Measurements from ENCODE around the gene KLHL36. TPM values are rescaled to one million over a fixed set of nuclear protein-coding genes. Genes with fewer than 3 reads are reported as not detected.
"Not testable (repeated sequence)": the region's sequence is repeated elsewhere in the genome, so short reads cannot be mapped to it uniquely, and the experiment has no call there.

Gene KLHL36
- polyA plus RNA-seq, 1 of the 3 experiments (the other 2 are of a cell fraction): 39.8 TPM

GRCh38 chr16:84685210-84685609 is 36.9 kb downstream of the KLHL36 start:
- Histone ChIP-seq H3K27ac (ENCODE audit: low read depth in 2 of 2, low read length in 1 of 2) (no peak overlapping the region), H3K36me3 (replicated peaks in 1 of 2; ENCODE audit: control insufficient read depth in 1 of 2, insufficient read depth in 2 of 2, low read length in 1 of 2) (no peaks in the 10 kb centered on the region), H3K9me3 (no peaks in the 10 kb centered on the region), H3F3A (replicated peaks; ENCODE audit: insufficient read depth) (peaks cover 7% of the 10 kb centered on the region), H3K4me2 (no peak overlapping the region), H3K4me3 (ENCODE audit: low read depth in 2 of 2, low read length in 1 of 2) (no peak overlapping the region), H3K27me3 (ENCODE audit: insufficient read depth) (no peaks in the 10 kb centered on the region), H3K4me1 (ENCODE audit: control insufficient read depth in 1 of 2, insufficient read depth in 2 of 2, low read depth in 1 of 2, low read length in 1 of 2) (no peaks in the 10 kb centered on the region), H3K9me2 (no peaks in the 10 kb centered on the region), H3K9ac (no peak overlapping the region), H4K20me1 (ENCODE audit: insufficient read depth) (no peaks in the 10 kb centered on the region), H3K79me2 (ENCODE audit: insufficient read depth) (no peaks in the 10 kb centered on the region), H2AFZ (ENCODE audit: low read depth) (no peak overlapping the region)
- no peak for DNase-seq
- CTCF ChIA-PET: interaction anchor here (1.0 to 5.4 kb wide), 4 partner anchors 12 to 174 kb away, joined by 3 to 35 read pairs (median 13); no protein-coding TSS in a partner anchor
- POLR2A ChIA-PET: no interaction called here
- WGBS (ENCODE audit: low lambda C conversion rate): 85% methylated on average over 8 of the region's 8 CpGs
- TF ChIP-seq GATA2 (CRISPR knock-in tag; IDR thresholded peaks at IDR 0.05): no peak
- no peak for TF ChIP-seq CHD2 (IDR thresholded peaks at IDR 0.05; ENCODE audit: low read length, partially characterized antibody)
- no peak for TF ChIP-seq NRF1 (IDR thresholded peaks at IDR 0.05; ENCODE audit: low read depth, low read length)

- 83% methylated on average over 5 of the region's 6 CpGs for WGBS (ENCODE audit: low lambda C conversion rate)
- POLR2A ChIA-PET: no interaction called here
These were observed 38.5 kb downstream of the KLHL36 start for GRCh38 chr16:84686707-84687298.

DNA sequence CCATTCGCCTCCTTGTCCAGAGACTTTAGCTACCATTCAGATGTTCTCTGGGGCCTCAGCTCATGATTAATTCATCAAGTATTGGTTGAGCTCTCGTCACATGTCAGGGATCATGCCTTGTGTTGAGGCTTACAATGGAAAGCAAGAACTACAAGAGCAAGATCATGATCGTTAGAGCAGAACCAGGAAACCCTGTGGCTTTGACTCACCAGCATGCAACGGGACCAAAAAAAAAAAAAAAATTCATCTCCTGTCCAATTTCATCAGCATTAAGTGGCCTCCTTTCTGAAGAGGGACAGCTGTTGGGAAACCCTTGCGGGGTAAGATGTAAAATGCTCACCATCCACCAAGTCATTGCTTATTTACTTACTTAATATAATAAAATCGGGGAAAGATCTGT is 39.4 kb downstream of the KLHL36 start:
- H2AFZ ChIP-seq (ENCODE audit: low read depth): peak overlapping the region; percentile 61; the same call in 1 of the 2 replicates
- H3F3A ChIP-seq (replicated peaks; ENCODE audit: insufficient read depth): peaks cover 7% of the 10 kb centered on the region
- H3K79me2 ChIP-seq (ENCODE audit: insufficient read depth): no peaks in the 10 kb centered on the region
- no peak overlapping the region for H3K4me3 ChIP-seq (ENCODE audit: low read depth in 2 of 2, low read length in 1 of 2)
- ChIA-PET CTCF (interaction anchor here (0.8 to 5.4 kb wide), 4 partner anchors 15 to 65 kb away, joined by 3 to 35 read pairs (median 7); no protein-coding TSS in a partner anchor), POLR2A (no interaction called here)
- TF ChIP-seq, protein P1, sequence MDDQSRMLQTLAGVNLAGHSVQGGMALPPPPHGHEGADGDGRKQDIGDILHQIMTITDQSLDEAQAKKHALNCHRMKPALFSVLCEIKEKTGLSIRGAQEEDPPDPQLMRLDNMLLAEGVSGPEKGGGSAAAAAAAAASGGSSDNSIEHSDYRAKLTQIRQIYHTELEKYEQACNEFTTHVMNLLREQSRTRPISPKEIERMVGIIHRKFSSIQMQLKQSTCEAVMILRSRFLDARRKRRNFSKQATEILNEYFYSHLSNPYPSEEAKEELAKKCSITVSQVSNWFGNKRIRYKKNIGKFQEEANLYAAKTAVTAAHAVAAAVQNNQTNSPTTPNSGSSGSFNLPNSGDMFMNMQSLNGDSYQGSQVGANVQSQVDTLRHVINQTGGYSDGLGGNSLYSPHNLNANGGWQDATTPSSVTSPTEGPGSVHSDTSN (IDR thresholded peaks at IDR 0.05): peak; percentile 62
- TF ChIP-seq SMC3 (IDR thresholded peaks at IDR 0.05; ENCODE audit: low read depth, low read length): no peak
- H3K27me3 ChIP-seq (ENCODE audit: insufficient read depth): no peaks in the 10 kb centered on the region
- no peaks in the 10 kb centered on the region; a peak in 1 of 4 replicates for H3K4me1 ChIP-seq (ENCODE audit: control insufficient read depth in 1 of 2, insufficient read depth in 2 of 2, low read depth in 1 of 2, low read length in 1 of 2)
- no peak overlapping the region for H3K9ac ChIP-seq
- H3K9me2 ChIP-seq: no peaks in the 10 kb centered on the region
- DNase-seq: no peak
- peak overlapping the region in 1 of 2 experiments; percentile 50; a peak in 2 of 4 replicates for H3K27ac ChIP-seq (ENCODE audit: low read depth in 2 of 2, low read length in 1 of 2)
- WGBS (ENCODE audit: low lambda C conversion rate): 65% methylated on average over 6 of the region's 6 CpGs
- H3K9me3 ChIP-seq: no peaks in the 10 kb centered on the region
- H4K20me1 ChIP-seq (ENCODE audit: insufficient read depth): no peaks in the 10 kb centered on the region
- H3K36me3 ChIP-seq (replicated peaks in 1 of 2; ENCODE audit: control insufficient read depth in 1 of 2, insufficient read depth in 2 of 2, low read length in 1 of 2): no peaks in the 10 kb centered on the region
- no peak overlapping the region for H3K4me2 ChIP-seq

More at GRCh38 chr16:84686707-84687298, 38.5 kb downstream of the KLHL36 start:
- Histone ChIP-seq H3K9me3 (no peaks in the 10 kb centered on the region), H3K79me2 (ENCODE audit: insufficient read depth) (no peaks in the 10 kb centered on the region), H2AFZ (ENCODE audit: low read depth) (no peak overlapping the region), H3K36me3 (replicated peaks in 1 of 2; ENCODE audit: control insufficient read depth in 1 of 2, insufficient read depth in 2 of 2, low read length in 1 of 2) (no peaks in the 10 kb centered on the region), H3K4me1 (ENCODE audit: control insufficient read depth in 1 of 2, insufficient read depth in 2 of 2, low read depth in 1 of 2, low read length in 1 of 2) (no peaks in the 10 kb centered on the region; a peak in 1 of 4 replicates), H3K27ac (ENCODE audit: low read depth in 2 of 2, low read length in 1 of 2) (no peak overlapping the region), H4K20me1 (ENCODE audit: insufficient read depth) (no peaks in the 10 kb centered on the region), H3K9me2 (no peaks in the 10 kb centered on the region), H3K9ac (no peak overlapping the region), H3K4me2 (no peak overlapping the region), H3K27me3 (ENCODE audit: insufficient read depth) (no peaks in the 10 kb centered on the region), H3K4me3 (ENCODE audit: low read depth in 2 of 2, low read length in 1 of 2) (no peak overlapping the region), H3F3A (replicated peaks; ENCODE audit: insufficient read depth) (peaks cover 7% of the 10 kb centered on the region)
- TF ChIP-seq IRF3 (IDR thresholded peaks at IDR 0.05; ENCODE audit: low read depth, low read length): no peak
- DNase-seq: no peak
- CTCF ChIA-PET: interaction anchor here (1.1 to 5.4 kb wide), 4 partner anchors 14 to 64 kb away, joined by 4 to 35 read pairs (median 15); no protein-coding TSS in a partner anchor

DNA sequence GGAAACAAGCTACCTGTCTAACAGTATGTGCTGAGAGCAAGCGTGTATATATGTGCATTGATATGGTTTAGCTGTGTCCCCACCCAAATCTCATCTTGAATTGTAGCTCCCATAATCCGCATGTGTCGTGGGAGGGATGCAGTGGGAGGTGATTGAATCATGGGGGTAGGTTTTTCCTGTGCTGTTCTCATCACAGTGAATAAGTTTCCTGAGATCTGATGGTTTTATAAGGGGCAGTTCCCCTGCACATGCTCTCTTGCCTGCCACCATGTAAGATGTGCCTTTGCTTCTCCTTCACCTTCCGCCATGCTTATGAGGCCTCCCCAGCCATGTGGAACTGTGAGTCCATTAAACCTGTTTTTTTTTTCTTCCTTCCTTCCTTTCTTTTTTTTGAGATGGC is 39.9 kb downstream of the KLHL36 start:
- H3K79me2 ChIP-seq (ENCODE audit: insufficient read depth); H4K20me1 ChIP-seq (ENCODE audit: insufficient read depth); H3K4me1 ChIP-seq (ENCODE audit: control insufficient read depth in 1 of 2, insufficient read depth in 2 of 2, low read depth in 1 of 2, low read length in 1 of 2); H3K4me3 ChIP-seq (ENCODE audit: low read depth in 2 of 2, low read length in 1 of 2); H3K4me2 ChIP-seq; DNase-seq; H3K9me2 ChIP-seq; H3K9me3 ChIP-seq; H3K9ac ChIP-seq; H3K27me3 ChIP-seq (ENCODE audit: insufficient read depth); POLR2A ChIA-PET; H3F3A ChIP-seq (replicated peaks; ENCODE audit: insufficient read depth); H3K36me3 ChIP-seq (replicated peaks in 1 of 2; ENCODE audit: control insufficient read depth in 1 of 2, insufficient read depth in 2 of 2, low read length in 1 of 2): not testable (repeated sequence)
- Histone ChIP-seq H2AFZ (ENCODE audit: low read depth) (peak overlapping the region; percentile 61; the same call in 1 of the 2 replicates), H3K27ac (ENCODE audit: low read depth in 2 of 2, low read length in 1 of 2) (peak overlapping the region in 1 of 2 experiments; percentile 50; a peak in 2 of 4 replicates)
- CTCF ChIA-PET: interaction anchor here (1.4 to 5.4 kb wide), 3 partner anchors 15 to 66 kb away, joined by 6 to 35 read pairs (median 8); no protein-coding TSS in a partner anchor
- 96% methylated on average over 4 of the region's 4 CpGs for WGBS (ENCODE audit: low lambda C conversion rate)

Data from SK-N-SH (cell line).